Stimulated activated CD8-positive, alpha-beta memory T cell treated with anti-CD3 and anti-CD28 coated beads, Interleukin-15, amount 100 ng/mL, for 24 hours (primary cell): ENCODE measurements around the gene ELAVL1.
"Not testable (repeated sequence)": the region's sequence is repeated elsewhere in the genome, so short reads cannot be mapped to it uniquely, and the experiment has no call there.

Source experiments
- DNase-seq: peaks from one replicate; pipeline ENCODE4 v3.0.0-alpha.2; 2020; ENCODE audit warnings: low read depth

ELAVL1 gene

DNA sequence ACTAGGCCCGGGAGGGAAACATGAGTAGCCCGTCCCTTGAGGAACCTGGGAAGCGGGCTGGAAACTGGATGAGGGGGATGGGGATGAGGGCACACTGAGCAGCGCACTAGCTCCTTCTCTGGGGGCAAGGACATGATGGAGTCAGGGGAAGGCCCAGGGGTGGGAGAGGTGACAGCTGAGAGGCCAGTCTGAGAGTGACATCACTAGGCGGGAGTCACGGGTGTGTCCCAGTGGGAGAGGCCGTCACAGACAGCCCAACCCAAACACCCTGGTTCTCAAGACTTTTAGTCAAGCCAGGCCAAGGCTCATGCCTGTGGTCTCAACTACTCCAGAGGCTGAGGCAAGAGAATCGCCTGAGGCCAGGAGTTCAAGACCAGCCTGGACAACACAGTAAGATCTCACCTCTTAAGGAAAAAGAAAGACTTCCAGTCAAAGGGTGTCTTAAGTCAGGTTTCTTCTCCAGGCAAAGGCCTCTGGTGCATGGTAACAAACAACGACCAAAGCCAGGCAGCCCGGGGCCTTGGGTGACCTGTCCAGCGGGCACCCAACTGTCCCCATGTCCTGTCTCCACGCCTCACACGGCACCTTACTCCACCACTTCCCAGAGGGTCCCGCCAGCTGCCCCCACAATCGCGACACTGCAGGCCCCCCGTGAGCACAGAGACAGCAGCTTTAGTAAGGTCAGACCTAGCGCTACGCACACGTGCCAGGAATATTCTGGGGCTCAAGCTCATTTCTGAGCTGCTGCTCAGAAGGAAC is 36.5 kb downstream of the ELAVL1 start:
- DNase-seq, result no peak

DNA sequence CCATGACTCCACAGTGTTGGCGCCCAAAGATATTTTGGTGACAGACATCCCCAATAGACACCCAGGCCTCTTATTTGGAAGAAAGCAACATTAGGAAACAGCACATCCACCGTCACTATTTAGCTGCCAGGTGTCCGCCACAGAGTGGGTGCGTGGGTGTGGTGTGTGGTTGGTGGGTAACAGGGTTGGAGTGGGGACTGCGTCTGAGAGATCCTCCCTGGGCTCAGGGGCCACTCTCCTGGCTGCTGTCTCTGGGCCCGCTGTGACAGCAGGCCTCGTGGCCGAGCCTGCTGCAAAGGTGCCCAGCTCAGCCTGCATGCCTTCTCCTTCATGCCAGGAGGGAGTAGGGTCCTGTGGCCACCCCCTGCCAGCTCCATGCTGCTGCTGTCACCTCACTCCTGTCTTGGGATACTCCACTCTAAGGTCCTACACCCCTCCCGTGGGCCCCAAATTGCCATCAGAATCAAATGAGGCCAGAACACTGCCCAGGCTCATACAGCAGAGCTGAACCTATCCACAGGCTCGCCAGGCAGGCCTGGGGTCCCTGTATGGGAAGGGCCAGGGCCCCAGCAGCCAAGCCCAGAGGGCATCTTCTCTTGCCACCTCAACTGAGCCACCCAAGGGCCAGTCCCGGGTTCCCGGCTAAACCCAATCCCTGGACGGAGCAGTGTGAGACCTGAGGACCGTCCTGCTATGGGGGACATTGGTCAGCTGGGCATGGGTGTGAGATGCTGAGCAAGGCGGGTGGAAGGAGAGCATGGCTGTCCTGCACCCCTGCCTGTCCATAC is 37.2 kb downstream of the ELAVL1 start:
- no peak for DNase-seq

DNA sequence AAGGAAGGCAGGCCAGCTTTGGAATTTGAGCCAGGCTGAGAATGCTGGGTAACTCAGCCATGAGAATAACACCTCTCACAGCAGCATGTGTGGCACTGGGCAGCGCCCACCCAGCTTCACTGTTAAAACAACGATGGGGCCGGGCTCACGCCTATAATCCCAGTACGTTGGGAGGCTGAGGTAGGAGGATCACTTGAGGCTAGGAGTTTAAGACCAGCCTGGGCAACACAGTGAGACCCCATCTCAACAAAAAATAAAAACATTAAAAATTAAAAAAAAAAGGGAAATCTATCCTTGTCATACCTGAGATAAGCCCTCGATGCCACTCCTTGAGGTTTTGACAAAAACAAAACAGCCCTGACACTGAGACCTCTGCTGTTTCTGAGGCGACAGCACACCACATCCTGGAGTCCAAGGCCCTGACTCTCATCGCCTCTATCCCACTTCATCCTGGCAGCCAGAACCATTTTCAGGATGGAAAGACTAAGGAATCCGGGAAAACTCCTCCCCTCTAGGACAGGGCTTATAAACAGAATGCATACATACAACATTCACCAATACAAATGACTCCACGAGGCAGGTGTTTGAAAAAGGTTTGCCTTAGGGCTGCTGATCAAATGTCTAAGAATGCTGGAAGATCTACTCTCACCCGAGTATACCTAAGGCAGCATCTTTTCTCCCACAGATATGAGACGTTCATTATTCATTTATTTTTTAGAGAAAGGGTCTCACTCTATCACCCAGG is 39.3 kb downstream of the ELAVL1 start:
- no peak for DNase-seq

DNA sequence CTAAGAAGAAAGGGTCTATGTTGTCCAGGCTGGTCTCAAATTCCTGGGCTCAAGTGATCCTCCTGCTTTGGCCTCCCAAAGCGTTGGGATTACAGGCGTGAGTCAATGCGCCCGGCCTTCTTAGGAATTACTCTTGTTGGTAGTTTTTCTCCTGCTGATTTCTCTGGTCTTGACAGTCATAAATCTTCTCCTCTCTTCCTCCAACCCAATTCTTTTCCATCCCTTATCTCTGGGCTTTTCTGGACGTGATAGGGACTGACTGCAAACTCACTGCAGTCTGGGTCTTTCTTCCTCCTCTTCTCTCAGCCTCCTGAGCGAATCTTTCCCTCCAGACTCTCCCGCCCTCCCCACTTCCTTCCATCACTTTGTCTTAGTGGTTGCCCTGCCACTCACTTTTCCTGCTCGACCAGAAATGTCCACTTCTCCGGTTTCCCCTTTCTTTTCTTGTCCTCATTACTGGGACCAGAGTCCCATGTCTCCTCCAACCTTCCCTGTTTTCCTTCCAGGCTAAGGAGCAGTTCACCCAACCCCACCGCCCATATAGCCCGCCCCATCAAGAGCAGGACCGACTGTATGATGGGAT is 40.1 kb downstream of the ELAVL1 start:
- no peak for DNase-seq

DNA sequence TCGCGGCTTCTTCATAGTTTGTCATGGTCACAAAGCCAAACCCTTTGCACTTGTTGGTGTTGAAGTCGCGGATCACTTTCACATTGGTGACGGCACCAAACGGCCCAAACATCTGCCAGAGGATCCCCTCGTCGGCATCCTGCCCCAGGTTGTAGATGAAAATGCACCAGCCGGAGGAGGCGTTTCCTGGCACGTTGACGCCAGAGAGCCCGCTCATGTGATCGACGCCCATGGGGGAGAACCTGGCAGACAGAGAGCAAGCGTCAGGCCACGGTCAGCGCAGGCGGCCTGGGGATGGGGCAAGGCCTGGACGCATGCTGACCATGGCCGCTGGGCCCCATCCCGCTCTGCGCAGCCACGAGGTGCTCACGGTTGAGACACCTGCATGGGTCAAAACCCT is 41.9 kb downstream of the ELAVL1 start:
- no peak for DNase-seq

DNA sequence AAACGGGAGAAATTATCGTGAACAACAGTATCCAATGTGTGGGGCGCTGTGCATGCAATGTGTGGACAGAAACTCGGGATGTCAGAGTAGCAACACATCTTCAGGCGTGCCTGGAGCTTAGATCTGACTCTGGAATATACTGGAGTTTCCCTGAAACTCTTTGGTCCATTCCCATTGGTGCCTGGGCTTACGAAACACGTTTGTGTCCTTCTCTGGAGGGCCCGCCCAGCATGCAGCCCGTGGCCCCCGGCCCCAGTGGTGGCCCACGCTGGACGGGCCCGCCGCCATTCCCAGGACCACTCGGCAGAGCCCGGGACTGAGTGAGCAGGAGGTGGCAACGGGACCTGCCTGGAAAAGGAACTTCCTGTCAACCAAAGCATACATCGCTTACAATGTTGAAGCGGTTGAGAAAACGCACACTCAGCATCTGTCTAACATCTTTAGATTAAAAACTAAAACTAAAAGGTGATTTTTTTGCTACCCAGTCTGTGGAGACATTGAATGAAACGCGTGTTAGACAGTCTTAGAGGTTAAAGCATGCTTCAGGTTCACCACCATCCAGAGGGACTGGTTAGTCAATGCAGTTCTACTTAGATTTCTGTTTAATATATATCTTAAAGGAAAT is 42.7 kb downstream of the ELAVL1 start:
- DNase-seq, result no peak

DNA sequence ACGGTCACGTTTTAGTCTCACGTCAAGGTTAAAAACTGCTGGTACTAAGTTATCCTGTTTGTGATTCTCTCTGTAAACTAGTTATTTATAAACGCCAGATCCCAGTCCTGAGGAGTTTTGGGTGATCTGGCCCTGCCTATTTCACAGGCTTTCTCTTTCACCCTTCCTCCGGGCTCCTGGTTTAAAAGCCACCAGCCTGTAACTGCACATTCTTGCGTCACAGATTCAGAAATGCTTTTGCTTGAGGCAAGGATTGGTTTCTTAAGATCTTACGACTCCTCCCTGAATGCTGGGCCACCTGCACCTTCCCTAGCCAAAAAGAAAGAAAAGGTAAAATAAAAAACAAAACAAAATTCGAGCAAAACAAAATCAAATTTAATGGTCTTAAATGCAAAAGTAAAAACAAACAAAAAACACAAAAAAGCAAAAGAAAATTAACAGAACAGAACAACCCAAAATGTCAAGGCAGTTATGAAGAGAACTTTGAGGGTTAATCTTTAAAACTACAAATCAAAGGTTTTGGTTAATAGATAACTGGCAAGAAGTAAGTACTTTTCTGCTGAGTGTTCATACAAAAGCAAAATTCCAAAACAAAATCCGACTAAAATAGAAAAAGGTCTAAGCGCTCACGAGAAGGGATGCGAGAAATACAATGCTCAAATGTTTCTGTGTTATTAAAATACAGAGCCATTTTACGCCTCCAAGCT is 43.4 kb downstream of the ELAVL1 start:
- DNase-seq, result no peak

DNA sequence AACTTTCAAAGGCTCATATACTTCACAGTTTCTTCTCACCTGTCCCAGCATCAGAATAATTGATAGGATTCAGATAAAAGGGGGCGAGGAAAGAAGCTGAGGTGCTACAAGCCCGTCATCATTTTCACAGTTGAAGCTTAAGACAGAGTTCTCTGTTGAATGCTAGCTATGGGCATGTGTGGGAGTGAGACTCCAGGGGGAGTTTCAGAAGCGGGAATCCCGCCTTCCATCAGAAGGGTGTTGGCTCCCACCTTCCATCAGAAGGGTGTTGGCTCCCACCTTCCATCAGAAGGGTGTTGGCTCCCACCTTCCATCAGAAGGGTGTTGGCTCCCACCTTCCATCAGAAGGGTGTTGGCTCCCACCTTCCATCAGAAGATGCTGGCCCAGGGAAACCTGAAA is 44.4 kb downstream of the ELAVL1 start:
- DNase-seq, result not testable (repeated sequence)

DNA sequence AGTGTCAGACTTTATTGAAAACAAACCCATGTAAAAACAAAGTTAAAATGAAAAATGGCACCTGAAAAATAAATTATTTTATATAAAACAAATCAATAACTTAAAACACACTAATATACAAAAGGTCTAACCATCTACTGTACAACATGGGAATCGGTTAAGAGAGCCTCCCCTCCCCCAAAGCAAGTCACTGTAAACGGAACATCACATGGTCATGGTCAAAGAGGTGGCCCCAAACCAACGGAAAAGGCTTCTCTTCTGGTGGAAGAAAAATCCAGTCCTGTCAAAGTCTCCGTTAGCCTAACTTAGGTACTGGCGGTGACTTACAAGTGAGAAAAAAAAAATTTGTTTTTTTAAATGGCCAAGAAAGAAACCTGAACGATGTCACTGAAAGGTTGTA is 46.2 kb downstream of the ELAVL1 start:
- no peak for DNase-seq

DNA sequence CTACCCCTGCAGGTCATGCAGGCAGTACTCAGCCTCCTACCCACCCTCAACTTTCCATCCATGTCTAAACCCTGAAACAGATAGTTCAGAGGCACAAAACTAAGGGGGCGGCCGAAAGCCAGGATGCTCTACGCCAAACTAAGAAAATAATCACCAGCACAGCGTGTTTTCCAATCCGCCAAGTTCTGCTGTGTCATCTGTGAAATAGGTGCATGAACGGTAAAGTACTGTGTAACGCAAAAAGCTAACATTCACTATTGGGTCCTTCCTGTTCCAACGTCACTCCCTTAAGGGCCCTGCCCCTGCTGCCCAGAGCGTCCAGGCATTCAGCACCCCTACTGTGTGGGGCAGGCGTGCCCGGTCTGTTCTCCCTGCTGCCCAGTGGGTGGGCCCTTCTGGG is 49.7 kb downstream of the ELAVL1 start:
- no peak for DNase-seq

DNA sequence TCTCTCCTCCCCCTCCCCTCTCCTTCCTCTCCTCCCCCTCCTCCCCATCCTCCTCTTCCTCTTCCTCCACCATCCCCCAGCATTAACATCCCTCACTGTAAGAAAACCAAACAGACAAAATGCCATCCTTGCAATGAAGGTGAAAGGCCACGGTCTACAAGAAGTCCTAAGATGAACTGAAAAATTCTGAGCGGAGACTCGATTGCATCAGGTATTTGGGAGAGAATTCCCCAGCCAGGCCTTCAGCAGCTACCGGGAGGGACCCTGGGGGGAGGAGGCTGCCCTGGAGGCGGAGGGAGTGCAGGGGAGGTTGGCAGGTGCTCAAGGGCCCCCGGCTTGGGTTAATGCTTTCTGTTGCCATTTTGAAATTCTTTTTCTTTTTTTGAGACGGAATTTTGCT is 51.9 kb downstream of the ELAVL1 start:
- no peak for DNase-seq

DNA sequence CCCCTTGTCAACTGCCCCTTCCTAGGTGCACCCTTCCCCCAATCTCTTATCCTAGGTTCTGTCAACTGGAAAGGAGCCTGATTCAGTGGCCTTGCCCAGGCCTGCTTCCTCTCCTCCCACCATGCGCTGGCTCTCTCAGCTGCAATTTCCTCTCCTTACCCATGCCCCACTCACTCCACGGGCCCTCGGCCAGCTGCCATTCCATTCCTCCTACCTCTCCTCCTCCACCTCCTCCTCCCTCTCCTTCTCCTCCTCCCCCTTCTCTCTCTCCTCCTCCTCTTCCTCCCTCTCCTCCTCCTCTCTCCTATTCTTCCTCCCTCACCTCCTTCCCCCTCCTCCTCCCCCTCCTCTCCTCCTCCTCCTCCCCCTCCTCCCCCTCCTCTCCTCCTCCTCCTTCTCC is 52.4 kb downstream of the ELAVL1 start:
- DNase-seq, result no peak

DNA sequence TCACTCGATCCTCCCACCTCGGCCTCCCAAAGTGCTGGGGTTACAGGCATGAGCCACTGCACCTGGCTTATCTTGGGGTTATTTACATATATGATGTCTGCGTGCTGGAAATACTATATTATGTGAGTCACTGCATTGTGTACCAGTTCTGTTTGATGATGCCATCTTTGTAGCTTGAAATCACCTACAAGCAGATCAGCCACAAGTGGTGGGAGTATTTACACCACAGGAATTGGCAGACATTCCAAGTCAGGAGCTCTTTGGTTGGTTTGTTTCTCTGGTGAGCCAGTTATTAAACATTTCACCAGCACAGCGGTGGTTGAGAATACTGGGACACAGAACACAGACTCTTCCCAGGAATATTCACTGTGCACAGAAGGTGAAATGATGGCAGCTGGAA is 57.5 kb downstream of the ELAVL1 start:
- no peak for DNase-seq

DNA sequence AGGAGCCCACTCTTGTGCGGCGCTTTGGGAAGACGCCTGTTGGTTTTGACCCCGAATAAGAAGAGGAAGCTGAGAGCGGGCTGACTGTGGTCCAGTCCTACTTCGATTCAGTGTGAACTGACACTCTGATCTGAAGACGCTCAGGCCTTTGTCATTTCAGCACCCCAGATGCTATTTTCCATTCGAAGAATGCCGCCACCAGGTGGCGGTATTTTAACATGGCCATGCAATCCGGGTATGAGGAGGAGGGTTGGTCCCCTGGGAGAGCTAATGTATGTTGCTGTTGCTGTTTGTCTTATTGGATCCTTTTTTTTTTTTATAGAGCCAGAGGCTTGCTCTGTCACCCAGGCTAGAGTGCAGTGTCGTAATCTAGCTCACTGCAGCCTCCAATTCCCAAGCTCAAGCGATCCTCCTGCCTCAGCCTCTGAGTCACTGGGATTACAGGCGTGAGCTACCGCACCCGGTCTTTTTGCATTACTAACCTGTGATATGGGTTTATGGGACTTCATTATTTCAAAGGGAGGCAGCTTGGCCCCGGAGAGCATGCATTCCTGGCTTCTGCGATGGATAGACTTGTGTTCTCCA is 61.2 kb downstream of the ELAVL1 start:
- peak; percentile 69 for DNase-seq

DNA sequence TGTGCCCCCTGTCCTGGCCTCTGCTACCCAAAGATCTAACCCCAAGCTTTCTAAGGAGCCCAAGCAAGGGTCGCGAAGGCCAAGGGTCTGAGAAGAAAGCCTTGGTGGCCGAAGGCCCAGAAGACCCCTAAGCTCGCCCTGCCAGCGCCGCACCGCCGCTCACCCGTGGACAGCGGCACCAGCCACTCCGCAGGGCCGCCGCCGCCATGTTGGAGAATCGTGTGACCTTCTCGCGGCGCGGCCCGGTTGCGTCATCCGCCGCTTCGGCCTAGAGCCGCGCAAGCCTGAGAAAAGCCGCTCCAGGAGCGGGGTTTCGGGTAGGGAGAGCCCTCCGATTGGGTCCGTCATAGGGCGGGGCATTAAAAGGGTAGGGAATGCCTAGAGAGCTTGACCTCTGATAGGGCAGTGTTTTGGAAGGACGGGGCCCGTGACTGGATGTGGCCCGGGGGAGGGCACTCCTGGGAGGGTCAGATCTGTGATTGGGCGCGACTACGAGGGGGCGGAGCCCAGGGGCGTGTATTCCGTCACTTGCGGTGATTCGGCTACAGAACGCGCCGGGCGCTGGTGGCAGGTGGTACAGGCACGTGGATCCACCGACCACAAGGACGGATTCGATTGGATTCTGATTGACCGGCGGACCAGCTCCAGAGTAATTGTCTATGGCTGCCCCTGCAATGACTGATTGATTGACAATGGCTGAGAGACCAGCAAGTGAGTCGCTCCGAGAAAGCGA is 61.8 kb downstream of the ELAVL1 start, which contains the start of gene TIMM44:
TSS of gene TIMM44 (minus strand) at position 223 of the 733 bp plus-strand sequence. CDS start at position 208, 15 bp downstream.
- peak; percentile 91 for DNase-seq

DNA sequence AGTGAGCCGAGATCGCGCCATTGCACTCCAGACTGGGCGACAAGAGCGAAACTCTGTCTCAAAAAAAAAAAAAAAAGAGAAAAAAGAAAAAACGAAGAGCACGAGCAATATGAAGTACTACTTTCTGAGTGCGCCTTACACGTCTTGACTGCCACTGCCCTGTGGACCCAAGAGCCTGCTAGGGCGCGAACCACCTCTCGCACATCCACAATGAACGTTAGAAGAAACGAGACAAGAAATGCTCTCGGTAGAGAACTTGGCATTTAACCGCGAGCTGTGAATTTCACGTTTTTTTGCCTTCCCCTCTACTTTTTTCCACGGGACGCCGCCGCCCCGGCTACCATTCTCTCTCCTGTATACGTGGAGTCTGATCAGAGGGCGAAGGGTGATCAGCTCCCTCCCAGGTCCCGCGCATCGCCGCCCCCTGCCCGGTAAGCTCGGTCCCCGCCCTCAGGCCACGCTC is 62.4 kb downstream of the ELAVL1 start:
- no peak for DNase-seq

DNA sequence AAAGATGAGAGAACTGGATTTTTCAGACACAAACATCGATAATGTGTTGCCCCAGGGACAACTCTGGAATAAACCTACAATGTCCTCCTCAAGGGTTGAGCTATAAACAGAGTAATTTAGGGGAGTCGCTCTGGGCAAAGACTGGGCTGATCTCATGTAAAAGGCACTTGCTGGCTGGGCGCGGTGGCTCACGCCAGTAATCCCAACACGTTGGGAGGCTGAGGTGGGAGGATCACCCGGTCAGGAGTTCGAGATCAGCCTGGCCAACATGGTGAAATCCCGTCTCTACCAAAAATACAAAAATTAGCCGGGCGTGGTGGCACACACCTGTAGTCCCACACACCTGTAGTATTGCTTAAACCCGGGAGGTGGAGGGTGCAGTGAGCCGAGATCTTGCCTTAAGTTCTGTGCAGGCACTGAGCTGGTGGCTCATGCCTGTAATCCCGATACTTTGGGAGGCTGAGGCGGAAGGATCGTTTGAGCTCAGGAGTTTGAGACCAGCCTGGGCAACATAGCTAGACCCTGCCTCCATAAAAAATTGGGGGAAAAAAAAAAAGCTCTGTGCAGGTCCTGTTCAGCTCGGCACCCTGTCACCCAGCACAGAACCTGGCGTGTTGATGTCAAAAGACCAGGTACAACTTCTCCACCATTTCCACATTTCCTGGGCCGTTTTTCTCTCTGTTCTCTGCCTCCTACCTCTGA is 63.4 kb downstream of the ELAVL1 start:
- no peak for DNase-seq

DNA sequence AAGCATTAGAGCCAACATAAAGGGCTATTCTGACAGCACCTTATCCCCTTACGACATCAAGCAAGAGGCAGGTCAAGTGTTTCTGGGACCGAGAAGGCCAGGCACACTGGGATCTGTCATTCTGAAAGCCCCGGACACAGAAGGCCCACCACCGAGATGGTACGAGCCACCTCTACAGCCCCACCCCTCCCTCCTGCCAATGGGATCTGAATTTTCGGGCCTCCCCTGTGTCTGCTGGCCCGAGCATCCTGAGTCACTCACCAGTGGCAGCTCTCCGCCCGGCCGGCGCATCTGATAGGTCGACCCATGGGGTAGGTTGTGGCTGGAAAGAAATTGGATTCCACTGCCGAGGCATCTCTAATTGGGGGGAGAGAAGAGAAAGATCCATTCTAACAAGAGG is 64.6 kb downstream of the ELAVL1 start:
- no peak for DNase-seq

DNA sequence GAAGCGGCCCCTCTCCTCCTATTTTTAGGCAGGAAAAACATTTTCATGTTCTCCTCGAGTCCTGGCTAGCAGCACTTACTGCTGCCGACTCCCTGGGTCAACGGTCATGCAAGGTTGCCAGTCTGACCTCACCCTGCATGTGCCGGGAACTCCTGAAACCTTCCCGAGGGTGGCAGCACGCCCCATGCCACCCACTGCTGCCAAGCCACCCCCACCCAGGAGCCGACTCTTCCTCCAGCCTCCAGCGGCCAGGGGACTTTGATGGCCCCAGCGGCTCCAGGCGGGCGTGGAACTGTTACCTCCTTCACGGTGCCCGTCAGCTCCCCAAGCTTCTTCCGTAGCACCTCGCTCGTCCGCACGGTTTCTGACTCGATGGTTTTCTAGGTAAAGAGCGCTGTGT is 70.7 kb downstream of the ELAVL1 start:
- no peak for DNase-seq
